Kidney (tissue), 14 donors: ENCODE data around the gene DDX25. TPM values are rescaled to one million over a fixed set of nuclear protein-coding genes. Genes with fewer than 3 reads are reported as not detected.

Source experiments
- DNase-seq, 5 donors: peaks; one replicate each; pipeline ENCODE4 v3.0.0-alpha.2; 2013 to 2020
- FAIRE-seq: peaks from 2 replicates; lab custom pipeline; 2012; peaks lifted over from hg19 to GRCh38; lab: Jason Lieb, UNC
- H3K27ac ChIP-seq, 2 donors: one replicate each; pipeline ENCODE4 v1.7.0; 2013; ENCODE audit warnings: low read depth in 2 of 2, low read length in 2 of 2, inconsistent platforms in 1 of 2
- H3K27me3 ChIP-seq: one replicate; pipeline ENCODE4 v1.7.1; 2013; ENCODE audit warnings: low read length, inconsistent platforms; ENCODE audit not compliant: control insufficient read depth, insufficient read depth
- H3K36me3 ChIP-seq, 3 donors: one replicate each; pipeline versions ENCODE4 v1.7.0 to v1.7.1; 2013; ENCODE audit warnings: low read length in 3 of 3, control low read depth in 1 of 3, inconsistent platforms in 1 of 3; ENCODE audit not compliant: insufficient read depth in 3 of 3, control insufficient read depth in 2 of 3
- H3K4me1 ChIP-seq, 3 donors: one replicate each; pipeline versions ENCODE4 v1.7.0 to v1.7.1; 2013; ENCODE audit warnings: low read length in 3 of 3, inconsistent platforms in 1 of 3, low read depth in 1 of 3; ENCODE audit not compliant: control insufficient read depth in 2 of 3, insufficient read depth in 2 of 3
- H3K4me3 ChIP-seq, 3 donors: one replicate each; pipeline versions ENCODE4 v1.7.0 to v1.8.1; 2013; ENCODE audit warnings: low read length in 3 of 3, control low read depth in 1 of 3, inconsistent platforms in 1 of 3
- H3K9ac ChIP-seq, 3 donors: one replicate each; pipeline versions ENCODE4 v1.7.0 to v1.7.1; 2013; ENCODE audit warnings: low read length in 3 of 3, control low read depth in 1 of 3, inconsistent platforms in 1 of 3
- H3K9me3 ChIP-seq, 3 donors: one replicate each; pipeline versions ENCODE4 v1.7.0 to v1.7.1; 2013; ENCODE audit warnings: low read length in 3 of 3, control low read depth in 1 of 3, inconsistent platforms in 1 of 3; ENCODE audit not compliant: control insufficient read depth in 2 of 3, insufficient read depth in 1 of 3
- intact Hi-C: fragments of 100-400 bp; cut with DNase I; formaldehyde crosslinking; loops from one replicate; pipeline ENCODE4 v1.11.1; 2022
- polyA plus RNA-seq: library from polyadenylated mRNA; stranded (reverse); fragments of 350-450 nt; fragmentation: Illumina TruSeq; extraction: RNeasy Lipid Tissue Mini Kit (QIAGEN cat#74804); gene quantifications from one replicate; pipeline ENCODE4 v1.2.3, GENCODE V29; 2014; ENCODE audit warnings: low read depth, low replicate concordance; ENCODE audit not compliant: insufficient read depth
- total RNA-seq: library from RNA; stranded (reverse); fragmentation: NEBNext Ultra II Directional; extraction: Animal tissue kit (Norgen Biotek cat#: 25700); gene quantifications from one replicate; pipeline ENCODE4 v1.2.1, GENCODE V29; 2021
- TF ChIP-seq, protein P1 (sequence below): IDR thresholded peaks from 3 replicates; pipeline ENCODE4 v1.5.1; 2012; ENCODE audit warnings: mild to moderate bottlenecking, moderate library complexity, borderline replicate concordance; ENCODE audit not compliant: insufficient read depth; ENCODE audit errors: extremely low read depth
- donor health status: control.
- donor health status: control.
- donor health status: control.
- donor health status: control.
- donor health status: control.
- donor health status: DM: yes; HTN: yes; CAD: no.
- donor health status: Normal renal cell carcinoma (clear cell type).

DDX25 gene
- total and polyA plus RNA-seq, 2 donors from 2014 or later, result 1.1 to 3.8 TPM

DNA sequence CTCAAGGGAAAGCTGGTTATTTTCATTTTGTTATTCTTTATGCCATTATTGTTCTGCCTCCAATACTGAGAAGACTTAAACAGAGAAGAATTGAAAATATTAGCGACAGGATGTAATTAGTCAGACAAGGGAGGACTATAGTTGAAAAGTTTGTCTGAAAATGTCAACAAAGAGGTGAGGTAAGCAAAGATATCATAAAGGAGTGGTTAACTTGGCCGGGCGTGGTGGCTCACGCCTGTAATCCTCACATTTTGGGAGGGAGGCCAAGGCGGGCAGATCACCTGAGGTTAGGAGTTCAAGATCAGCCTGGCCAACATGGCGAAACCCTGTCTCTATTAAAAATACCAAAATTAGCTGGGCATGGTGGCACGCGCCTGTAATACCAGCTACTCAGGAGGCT, 20.9 kb upstream of the DDX25 start:
- Histone ChIP-seq H3K27me3 (no peaks in the 10 kb centered on the region), H3K4me3 (no peak overlapping the region)
- no peak for FAIRE-seq

DNA sequence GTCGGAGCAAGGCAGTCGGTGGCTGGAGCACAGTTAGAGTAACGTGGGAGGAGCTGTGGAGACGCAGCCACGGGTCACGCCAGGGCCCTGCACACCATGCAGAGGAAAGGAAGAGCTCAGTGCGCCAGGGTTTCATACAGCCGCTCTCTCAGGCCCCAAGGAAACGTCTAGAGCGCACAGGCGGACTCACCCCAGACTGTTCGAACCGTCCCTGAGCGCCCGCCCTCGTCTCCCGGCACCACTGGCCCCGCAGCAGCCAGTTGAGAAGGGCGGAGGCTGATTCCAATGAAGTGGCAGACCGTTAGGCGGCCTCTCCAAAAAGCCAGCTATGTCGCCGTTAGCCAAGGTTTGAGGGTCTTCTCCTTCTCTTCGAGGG, 17.3 kb upstream of the DDX25 start:
- DNase-seq (peak in 3 of 5 donors; percentile 54 to 85 (median 72)), FAIRE-seq (no peak)
- Histone ChIP-seq H3K4me1 (peaks cover 0 to 2% (median 0%) of the 10 kb centered on the region in 3 donors), H3K4me3 (peak overlapping the region; percentile 61 to 85 (median 83)), H3K27me3 (no peaks in the 10 kb centered on the region), H3K9me3 (no peaks in the 10 kb centered on the region), H3K27ac (peak overlapping the region; percentile 32 to 93), H3K36me3 (no peaks in the 10 kb centered on the region), H3K9ac (peak overlapping the region in 2 of 3 donors; percentile 65 to 74)
- TF ChIP-seq, protein P1, sequence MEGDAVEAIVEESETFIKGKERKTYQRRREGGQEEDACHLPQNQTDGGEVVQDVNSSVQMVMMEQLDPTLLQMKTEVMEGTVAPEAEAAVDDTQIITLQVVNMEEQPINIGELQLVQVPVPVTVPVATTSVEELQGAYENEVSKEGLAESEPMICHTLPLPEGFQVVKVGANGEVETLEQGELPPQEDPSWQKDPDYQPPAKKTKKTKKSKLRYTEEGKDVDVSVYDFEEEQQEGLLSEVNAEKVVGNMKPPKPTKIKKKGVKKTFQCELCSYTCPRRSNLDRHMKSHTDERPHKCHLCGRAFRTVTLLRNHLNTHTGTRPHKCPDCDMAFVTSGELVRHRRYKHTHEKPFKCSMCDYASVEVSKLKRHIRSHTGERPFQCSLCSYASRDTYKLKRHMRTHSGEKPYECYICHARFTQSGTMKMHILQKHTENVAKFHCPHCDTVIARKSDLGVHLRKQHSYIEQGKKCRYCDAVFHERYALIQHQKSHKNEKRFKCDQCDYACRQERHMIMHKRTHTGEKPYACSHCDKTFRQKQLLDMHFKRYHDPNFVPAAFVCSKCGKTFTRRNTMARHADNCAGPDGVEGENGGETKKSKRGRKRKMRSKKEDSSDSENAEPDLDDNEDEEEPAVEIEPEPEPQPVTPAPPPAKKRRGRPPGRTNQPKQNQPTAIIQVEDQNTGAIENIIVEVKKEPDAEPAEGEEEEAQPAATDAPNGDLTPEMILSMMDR, result no peak
- intact Hi-C loops, result no loop called here

More for the DNA sequence above, 20.9 kb upstream of the DDX25 start:
- TF ChIP-seq, protein P1, result no peak
- H3K9me3 ChIP-seq, result no peaks in the 10 kb centered on the region
- intact Hi-C loops, result no loop called here
- no peak overlapping the region for H3K9ac ChIP-seq
- no peaks in the 10 kb centered on the region for H3K36me3 ChIP-seq
- H3K4me1 ChIP-seq, result no peaks in the 10 kb centered on the region
- no peak for DNase-seq
- no peak overlapping the region for H3K27ac ChIP-seq

DNA sequence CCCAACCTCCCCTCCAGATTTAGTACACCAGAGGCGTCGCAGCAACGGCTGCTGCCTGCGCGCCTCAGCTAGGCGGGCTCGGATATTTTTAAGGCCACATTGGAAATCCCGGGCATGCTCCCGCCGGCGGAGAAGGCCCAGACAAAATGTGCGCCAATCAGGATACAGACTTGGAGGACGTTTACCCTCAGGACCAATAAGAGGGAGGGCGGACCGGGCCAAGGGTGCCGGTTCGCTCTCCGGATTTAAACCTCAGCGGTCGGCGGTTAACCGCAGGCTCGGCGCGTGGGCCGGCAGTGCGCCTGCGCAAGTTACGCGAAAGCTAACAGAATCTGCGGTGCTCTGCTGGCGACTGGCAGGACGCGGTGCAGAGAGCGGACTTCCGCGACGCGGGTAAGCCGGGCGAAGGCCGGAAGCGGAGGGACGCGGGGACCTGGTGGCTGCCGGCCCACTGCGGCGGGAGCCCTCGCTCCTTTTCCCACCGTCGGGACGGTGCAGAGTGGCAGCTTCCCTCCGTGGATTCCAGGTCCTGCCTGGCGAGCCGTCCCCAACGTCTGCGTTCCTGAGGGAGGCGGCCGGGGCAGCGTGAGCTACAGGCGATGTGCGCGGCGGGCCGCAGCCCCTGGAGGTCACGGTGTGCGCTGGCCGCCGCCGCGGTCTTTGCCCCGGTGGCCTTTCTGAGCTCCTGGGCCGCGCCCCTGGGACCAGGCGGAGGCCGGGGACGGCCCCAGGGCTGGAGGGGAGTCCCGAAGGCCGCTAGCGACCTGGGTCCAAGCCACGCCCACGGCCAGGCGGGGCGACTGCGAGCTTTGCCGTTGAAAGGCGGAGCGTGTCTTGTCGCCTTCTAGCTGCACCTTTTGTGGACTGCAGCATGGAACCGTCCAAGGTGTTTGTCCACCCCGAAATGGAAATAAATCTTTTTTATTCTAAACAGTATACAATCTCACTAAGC, 16.7 kb upstream of the DDX25 start, which contains the start of gene HYLS1:
HYLS1 (plus strand) TSS at position 296 of the 952 bp plus-strand sequence. CDS start 11,701 bp downstream, outside the sequence.
- Histone ChIP-seq H3K4me1 (peaks cover 0 to 2% (median 0%) of the 10 kb centered on the region in 3 donors), H3K27me3 (no peaks in the 10 kb centered on the region), H3K4me3 (peak within 1 kb of the TSS; percentile 81 to 85 (median 83)), H3K36me3 (no peaks in the 10 kb centered on the region), H3K9me3 (no peaks in the 10 kb centered on the region), H3K27ac (peak within 1 kb of the TSS; percentile 89 to 93), H3K9ac (peak within 1 kb of the TSS; percentile 49 to 85 (median 74))
- TF ChIP-seq, protein P1, result peak; percentile 29
- peak; percentile 73 for FAIRE-seq
- DNase-seq, result peak; percentile 95 to 98 (median 97)
- intact Hi-C loops, result no loop called here
